Endothelial cell of umbilical vein (primary cell): ENCODE results near the gene NR1H4. TPM values are rescaled to one million over a fixed set of nuclear protein-coding genes. Genes with fewer than 3 reads are reported as not detected.

ENCODE experiments used
- BruUV-seq: library from RNA; stranded (reverse); fragments of 400-500 nt; replicated peaks from 2 replicates; lab custom pipeline; 2021; lab: Mats Ljungman, UMichigan
- CTCF ChIA-PET: fragments of 300-600, 350-600 bp; sonication (Branson Sonifier 250); formaldehyde crosslinking; loops from one replicate; lab custom pipeline; 2021; ENCODE audit warnings: antibody characterized with exemption, inconsistent platforms; lab: Charles Lee
- POLR2A ChIA-PET: fragments of 300-600, 350-600 bp; sonication (Branson Sonifier 250); formaldehyde crosslinking; loops from one replicate; lab custom pipeline; 2021; ENCODE audit warnings: antibody characterized with exemption, inconsistent platforms; lab: Charles Lee
- DNase-seq: peaks from one replicate; pipeline ENCODE4 v3.0.0-alpha.2; 2011; ENCODE audit warnings: low read depth, low spot score
- FAIRE-seq: peaks from 2 replicates; lab custom pipeline; 2011; peaks lifted over from hg19 to GRCh38; lab: Jason Lieb, UNC
- H2AFZ ChIP-seq: 2 replicates; pipeline ENCODE4 v1.6.0; 2012; ENCODE audit warnings: low read depth, low read length, control low read depth, inconsistent platforms
- H3K27ac ChIP-seq: 2 replicates; pipeline ENCODE4 v1.5.1; 2011; ENCODE audit warnings: low read depth, mild to moderate bottlenecking, control low read depth, low read length, moderate library complexity; ENCODE audit not compliant: insufficient read depth
- H3K27me3 ChIP-seq, 2 experiments: 2 replicates each; pipeline versions ENCODE4 v1.6.0 to v1.6.1; 2011; ENCODE audit warnings: low read length in 2 of 2, mixed read lengths in 1 of 2; ENCODE audit not compliant: control insufficient read depth in 2 of 2, insufficient read depth in 2 of 2
- H3K36me3 ChIP-seq, 2 experiments: 2 replicates in 1 of 2; 3 replicates in 1 of 2; pipeline ENCODE4 v1.5.1; 2011; ENCODE audit warnings: low read length in 2 of 2, mild to moderate bottlenecking in 1 of 2, moderate library complexity in 1 of 2; ENCODE audit not compliant: control insufficient read depth in 2 of 2, insufficient read depth in 2 of 2; ENCODE audit errors: extremely low read depth in 1 of 2
- H3K4me1 ChIP-seq: 3 replicates; pipeline ENCODE4 v1.5.1; 2011; ENCODE audit warnings: mild to moderate bottlenecking, low read length; ENCODE audit not compliant: control insufficient read depth, insufficient read depth; ENCODE audit errors: extremely low read depth
- H3K4me2 ChIP-seq: 2 replicates; pipeline ENCODE4 v1.6.1; 2011; ENCODE audit warnings: low read length, control low read depth, mixed read lengths; ENCODE audit not compliant: insufficient read depth
- H3K4me3 ChIP-seq, 3 experiments: fragments of 200-600 bp in 1 of 3; sonication (generic), shearing (Covaris generic) in 1 of 3; replicated peaks in 1 of 3; 2 replicates each; pipeline ENCODE4 v1.5.1; 2011 to 2016; ENCODE audit warnings: control low read depth in 3 of 3, low read length in 3 of 3, mild to moderate bottlenecking in 2 of 3, inconsistent platforms in 1 of 3, low read depth in 1 of 3, moderate library complexity in 1 of 3; ENCODE audit not compliant: insufficient read depth in 1 of 3
- H3K79me2 ChIP-seq: 2 replicates; pipeline ENCODE4 v1.6.0; 2012; ENCODE audit warnings: low read length, inconsistent platforms; ENCODE audit not compliant: control insufficient read depth, insufficient read depth
- H3K9ac ChIP-seq: replicated peaks from 2 replicates; pipeline ENCODE3; 2011; ENCODE audit warnings: low read length, control low read depth; ENCODE audit not compliant: insufficient read depth; ENCODE audit errors: extremely low read depth
- H3K9me1 ChIP-seq: replicated peaks from 3 replicates; pipeline ENCODE4 v1.6.0; 2011; ENCODE audit warnings: mild to moderate bottlenecking, low read length; ENCODE audit not compliant: control insufficient read depth, insufficient read depth; ENCODE audit errors: extremely low read depth
- H3K9me3 ChIP-seq: replicated peaks from 2 replicates; pipeline ENCODE4 v1.5.1; 2012; ENCODE audit warnings: low read length, inconsistent platforms; ENCODE audit not compliant: control insufficient read depth, insufficient read depth
- H4K20me1 ChIP-seq: replicated peaks from 2 replicates; pipeline ENCODE3; 2011; ENCODE audit warnings: mild to moderate bottlenecking, low read length; ENCODE audit not compliant: control insufficient read depth, insufficient read depth; ENCODE audit errors: extremely low read depth
- EZH2 ChIP-seq: IDR thresholded peaks from 2 replicates; pipeline ENCODE4 v1.6.1; 2012; ENCODE audit warnings: borderline replicate concordance, low read depth, mild to moderate bottlenecking, moderate library complexity, low read length, inconsistent platforms; ENCODE audit not compliant: severe bottlenecking
- FOS ChIP-seq: IDR thresholded peaks from 2 replicates; pipeline ENCODE4 v1.6.1; 2011; ENCODE audit warnings: mild to moderate bottlenecking, low read length, moderate library complexity, borderline replicate concordance; ENCODE audit not compliant: insufficient read depth
- GATA2 ChIP-seq: IDR thresholded peaks from 2 replicates; pipeline ENCODE4 v1.7.0; 2011; ENCODE audit warnings: low read depth, mild to moderate bottlenecking, moderate library complexity, mixed read lengths, low read length; ENCODE audit not compliant: insufficient read length, insufficient read depth
- JUN ChIP-seq: IDR thresholded peaks from 2 replicates; pipeline ENCODE4 v1.6.1; 2011; ENCODE audit warnings: borderline replicate concordance, low read depth; ENCODE audit not compliant: insufficient read length, insufficient read depth
- MYC ChIP-seq: IDR thresholded peaks from one replicate; pipeline ENCODE4 v1.6.1; 2011; ENCODE audit warnings: mild to moderate bottlenecking, low read depth, low read length
- POLR2A ChIP-seq: IDR thresholded peaks from 2 replicates; pipeline ENCODE4 v1.6.1; 2012; ENCODE audit warnings: low read depth, mild to moderate bottlenecking, control low read depth, low read length
- POLR2AphosphoS5 ChIP-seq: IDR thresholded peaks from 2 replicates; pipeline ENCODE4 v1.6.1; 2012; ENCODE audit warnings: low read depth, mild to moderate bottlenecking, control low read depth, low read length, moderate library complexity; ENCODE audit not compliant: insufficient read depth
- dilution Hi-C: fragments of 300-500 bp; cut with MboI; formaldehyde crosslinking; loops from one replicate; pipeline ENCODE4 v1.15.0; 2019; ENCODE audit warnings: low sequenced_read_pairs; ENCODE audit not compliant: extremely low pct_ligation_motif_present
- intact Hi-C: fragments of 100-400 bp; cut with micrococcal nuclease; formaldehyde crosslinking; loops from one replicate; pipeline ENCODE4 v1.10.0; 2022
- polyA plus RNA-seq, 4 experiments: library from polyadenylated mRNA; depleted of rRNA in 3 of 4; stranded (reverse) in 3 of 4; unstranded in 1 of 4; fragments of >200 nt; gene quantifications; 2 replicates each; pipeline versions ENCODE4 v1.2.1 to v1.2.3, GENCODE V29; 2011 to 2012; ENCODE audit warnings: missing spikeins in 1 of 4
- total RNA-seq: library from RNA; stranded (reverse); gene quantifications from 2 replicates; pipeline ENCODE4 v1.2.3, GENCODE V29; 2021
- TF ChIP-seq, protein P1 (sequence below), 2 donors: IDR thresholded peaks; 1 replicate in 1 of 2; 2 replicates in 1 of 2; pipeline ENCODE4 v1.5.1; 2011; ENCODE audit warnings: low read length in 2 of 2, mild to moderate bottlenecking in 2 of 2, moderate library complexity in 2 of 2, control low read depth in 1 of 2, inconsistent platforms in 1 of 2, low read depth in 1 of 2; ENCODE audit not compliant: insufficient read depth in 1 of 2; ENCODE audit errors: extremely low read depth in 1 of 2
- TF ChIP-seq, protein P2 (sequence below): IDR thresholded peaks from 2 replicates; pipeline ENCODE4 v1.6.1; 2011; ENCODE audit not compliant: insufficient read depth, insufficient read length

NR1H4 gene
- total and polyA plus RNA-seq, 2 donors (not counting 3 experiments of a cell fraction or from before 2014, with no cell fraction given), result not detected

DNA sequence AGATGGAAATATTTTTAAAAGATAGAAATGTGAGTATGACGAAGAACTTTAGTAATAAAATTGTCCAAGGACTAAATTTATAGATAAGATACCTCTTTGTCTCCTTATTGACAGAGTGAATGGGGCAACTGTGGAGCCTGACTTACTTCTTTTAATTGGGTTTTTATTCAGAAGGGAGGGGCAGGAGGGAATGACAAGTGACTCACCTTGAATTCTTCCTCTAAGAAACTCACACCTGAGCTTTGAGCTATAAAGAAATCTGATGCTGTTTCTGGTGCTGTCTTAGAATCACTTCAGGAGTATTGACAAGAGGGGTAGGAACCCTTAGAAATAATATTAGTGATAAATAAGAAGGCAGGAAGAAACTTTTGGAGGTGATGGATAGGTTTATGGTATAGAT is 951 bp downstream of the NR1H4 start:
- Histone ChIP-seq H3K4me3 (no peak overlapping the region), H3K27ac (no peak overlapping the region), H3K79me2 (no peaks in the 10 kb centered on the region), H2AFZ (no peak overlapping the region), H3K27me3 (no peaks in the 10 kb centered on the region), H3K9me3 (no peaks in the 10 kb centered on the region), H3K9ac (no peak overlapping the region), H4K20me1 (no peaks in the 10 kb centered on the region), H3K36me3 (no peaks in the 10 kb centered on the region), H3K9me1 (no peaks in the 10 kb centered on the region), H3K4me1 (no peaks in the 10 kb centered on the region), H3K4me2 (no peak overlapping the region)
- ChIA-PET POLR2A (no interaction called here), CTCF (no interaction called here)
- BruUV-seq, result no TSS peak
- DNase-seq, result no peak
- intact Hi-C loops, result no loop called here
- TF ChIP-seq POLR2A, result no peak
- TF ChIP-seq GATA2, result no peak
- TF ChIP-seq, protein P1, sequence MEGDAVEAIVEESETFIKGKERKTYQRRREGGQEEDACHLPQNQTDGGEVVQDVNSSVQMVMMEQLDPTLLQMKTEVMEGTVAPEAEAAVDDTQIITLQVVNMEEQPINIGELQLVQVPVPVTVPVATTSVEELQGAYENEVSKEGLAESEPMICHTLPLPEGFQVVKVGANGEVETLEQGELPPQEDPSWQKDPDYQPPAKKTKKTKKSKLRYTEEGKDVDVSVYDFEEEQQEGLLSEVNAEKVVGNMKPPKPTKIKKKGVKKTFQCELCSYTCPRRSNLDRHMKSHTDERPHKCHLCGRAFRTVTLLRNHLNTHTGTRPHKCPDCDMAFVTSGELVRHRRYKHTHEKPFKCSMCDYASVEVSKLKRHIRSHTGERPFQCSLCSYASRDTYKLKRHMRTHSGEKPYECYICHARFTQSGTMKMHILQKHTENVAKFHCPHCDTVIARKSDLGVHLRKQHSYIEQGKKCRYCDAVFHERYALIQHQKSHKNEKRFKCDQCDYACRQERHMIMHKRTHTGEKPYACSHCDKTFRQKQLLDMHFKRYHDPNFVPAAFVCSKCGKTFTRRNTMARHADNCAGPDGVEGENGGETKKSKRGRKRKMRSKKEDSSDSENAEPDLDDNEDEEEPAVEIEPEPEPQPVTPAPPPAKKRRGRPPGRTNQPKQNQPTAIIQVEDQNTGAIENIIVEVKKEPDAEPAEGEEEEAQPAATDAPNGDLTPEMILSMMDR (IDR thresholded peaks at IDR 0.05; ENCODE audit: extremely low read depth in 1 of 2, insufficient read depth in 1 of 2, low read depth in 1 of 2, low read length in 2 of 2), result no peak
- TF ChIP-seq EZH2, result no peak
- TF ChIP-seq FOS, result no peak
- no peak for TF ChIP-seq POLR2AphosphoS5
- TF ChIP-seq JUN, result no peak
- TF ChIP-seq MYC, result no peak
- TF ChIP-seq, protein P2, sequence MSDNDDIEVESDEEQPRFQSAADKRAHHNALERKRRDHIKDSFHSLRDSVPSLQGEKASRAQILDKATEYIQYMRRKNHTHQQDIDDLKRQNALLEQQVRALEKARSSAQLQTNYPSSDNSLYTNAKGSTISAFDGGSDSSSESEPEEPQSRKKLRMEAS, result no peak
- FAIRE-seq, result no peak
- dilution Hi-C loops, result no loop called here
